ENCODE measurements around the gene GOLGB1.
"Not testable (repeated sequence)": the region's sequence is repeated elsewhere in the genome, so short reads cannot be mapped to it uniquely, and the experiment has no call there.

GOLGB1 gene

GRCh38 chr3:121698901-121699300 is 50.6 kb downstream of the GOLGB1 start:
- ATAC-seq (replicated peaks; ENCODE audit: extremely low read depth, poor library complexity, severe bottlenecking): no peak
- Mint-ChIP-seq H3K36me3 (ENCODE audit: insufficient read depth) (peaks cover 18% of the 10 kb centered on the region), H3K27me3 (no peaks in the 10 kb centered on the region), H3K4me1 (peaks cover 7% of the 10 kb centered on the region), H3K9me3 (no peaks in the 10 kb centered on the region), H3K4me3 (no peak overlapping the region), H3K27ac (ENCODE audit: low read depth) (no peak overlapping the region)
- no peak for DNase-seq (ENCODE audit: low spot score in 2 of 2)

- ATAC-seq (replicated peaks; ENCODE audit: extremely low read depth, poor library complexity, severe bottlenecking) (no peak), DNase-seq (ENCODE audit: low spot score in 2 of 2) (no peak)
- Mint-ChIP-seq H3K27ac (ENCODE audit: low read depth) (no peak overlapping the region), H3K36me3 (ENCODE audit: insufficient read depth) (peaks cover 17% of the 10 kb centered on the region), H3K4me3 (no peak overlapping the region), H3K9me3 (no peaks in the 10 kb centered on the region), H3K27me3 (no peaks in the 10 kb centered on the region), H3K4me1 (peaks cover 7% of the 10 kb centered on the region)
Measured at GRCh38 chr3:121698476-121698875, 51.1 kb downstream of the GOLGB1 start.

GRCh38 chr3:121696186-121696585 is 53.4 kb downstream of the GOLGB1 start:
- peaks cover 14% of the 10 kb centered on the region for H3K4me1 Mint-ChIP-seq
- no peak for ATAC-seq (replicated peaks; ENCODE audit: extremely low read depth, poor library complexity, severe bottlenecking)
- H3K36me3 Mint-ChIP-seq (ENCODE audit: insufficient read depth): peaks cover 29% of the 10 kb centered on the region
- H3K27ac Mint-ChIP-seq (ENCODE audit: low read depth): no peak overlapping the region
- no peaks in the 10 kb centered on the region for H3K27me3 Mint-ChIP-seq
- no peaks in the 10 kb centered on the region for H3K9me3 Mint-ChIP-seq
- H3K4me3 Mint-ChIP-seq: no peak overlapping the region
- DNase-seq (ENCODE audit: low spot score in 2 of 2): no peak

- Mint-ChIP-seq H3K4me3 (no peak overlapping the region), H3K36me3 (ENCODE audit: insufficient read depth) (peaks cover 23% of the 10 kb centered on the region), H3K4me1 (peaks cover 13% of the 10 kb centered on the region), H3K9me3 (no peaks in the 10 kb centered on the region), H3K27me3 (no peaks in the 10 kb centered on the region), H3K27ac (ENCODE audit: low read depth) (no peak overlapping the region)
- ATAC-seq (replicated peaks; ENCODE audit: extremely low read depth, poor library complexity, severe bottlenecking) (no peak), DNase-seq (ENCODE audit: low spot score in 2 of 2) (no peak)
Measured at GRCh38 chr3:121692010-121692699, 57.4 kb downstream of the GOLGB1 start.

- Mint-ChIP-seq H3K4me1 (peaks cover 12% of the 10 kb centered on the region), H3K9me3 (no peaks in the 10 kb centered on the region), H3K27ac (ENCODE audit: low read depth) (peak overlapping the region; percentile 8), H3K36me3 (ENCODE audit: insufficient read depth) (peaks cover 24% of the 10 kb centered on the region), H3K27me3 (no peaks in the 10 kb centered on the region), H3K4me3 (no peak overlapping the region)
- DNase-seq (ENCODE audit: low spot score in 2 of 2): no peak
- no peak for ATAC-seq (replicated peaks; ENCODE audit: extremely low read depth, poor library complexity, severe bottlenecking)
Measured at GRCh38 chr3:121690777-121691405, 58.6 kb downstream of the GOLGB1 start.

- peaks cover 12% of the 10 kb centered on the region for H3K4me1 Mint-ChIP-seq
- DNase-seq (ENCODE audit: low spot score in 2 of 2); ATAC-seq (replicated peaks; ENCODE audit: extremely low read depth, poor library complexity, severe bottlenecking); H3K9me3 Mint-ChIP-seq; H3K27me3 Mint-ChIP-seq; H3K4me3 Mint-ChIP-seq; H3K27ac Mint-ChIP-seq (ENCODE audit: low read depth): not testable (repeated sequence)
- peaks cover 28% of the 10 kb centered on the region for H3K36me3 Mint-ChIP-seq (ENCODE audit: insufficient read depth)
Measured at GRCh38 chr3:121688747-121689146, 60.8 kb downstream of the GOLGB1 start.

GRCh38 chr3:121681792-121682191 is 67.7 kb downstream of the GOLGB1 start:
- H3K36me3 Mint-ChIP-seq (ENCODE audit: insufficient read depth): peaks cover 39% of the 10 kb centered on the region
- ATAC-seq (replicated peaks; ENCODE audit: extremely low read depth, poor library complexity, severe bottlenecking) (no peak), DNase-seq (ENCODE audit: low spot score in 2 of 2) (no peak)
- no peak overlapping the region for H3K4me3 Mint-ChIP-seq
- H3K9me3 Mint-ChIP-seq: peaks cover 8% of the 10 kb centered on the region
- no peak overlapping the region for H3K27ac Mint-ChIP-seq (ENCODE audit: low read depth)
- no peaks in the 10 kb centered on the region for H3K27me3 Mint-ChIP-seq
- no peaks in the 10 kb centered on the region for H3K4me1 Mint-ChIP-seq

- Mint-ChIP-seq H3K27ac (ENCODE audit: low read depth) (no peak overlapping the region), H3K9me3 (no peaks in the 10 kb centered on the region), H3K4me3 (no peak overlapping the region), H3K4me1 (no peaks in the 10 kb centered on the region), H3K27me3 (no peaks in the 10 kb centered on the region), H3K36me3 (ENCODE audit: insufficient read depth) (peaks cover 54% of the 10 kb centered on the region)
- ATAC-seq (replicated peaks; ENCODE audit: extremely low read depth, poor library complexity, severe bottlenecking) (no peak), DNase-seq (ENCODE audit: low spot score in 2 of 2) (no peak)
Measured at GRCh38 chr3:121677141-121677540, 72.4 kb downstream of the GOLGB1 start.

- peaks cover 49% of the 10 kb centered on the region for H3K36me3 Mint-ChIP-seq (ENCODE audit: insufficient read depth)
- ATAC-seq (replicated peaks; ENCODE audit: extremely low read depth, poor library complexity, severe bottlenecking) (no peak), DNase-seq (ENCODE audit: low spot score in 2 of 2) (no peak)
- H3K27me3 Mint-ChIP-seq: no peaks in the 10 kb centered on the region
- H3K4me3 Mint-ChIP-seq: no peak overlapping the region
- H3K4me1 Mint-ChIP-seq: no peaks in the 10 kb centered on the region
- H3K27ac Mint-ChIP-seq (ENCODE audit: low read depth): no peak overlapping the region
- no peaks in the 10 kb centered on the region for H3K9me3 Mint-ChIP-seq
Measured at GRCh38 chr3:121670676-121671075, 78.9 kb downstream of the GOLGB1 start.

GRCh38 chr3:121667333-121667732 is 82.2 kb downstream of the GOLGB1 start:
- no peak for ATAC-seq (replicated peaks; ENCODE audit: extremely low read depth, poor library complexity, severe bottlenecking)
- Mint-ChIP-seq H3K36me3 (ENCODE audit: insufficient read depth) (peaks cover 39% of the 10 kb centered on the region), H3K4me1 (no peaks in the 10 kb centered on the region), H3K9me3 (no peaks in the 10 kb centered on the region), H3K27ac (ENCODE audit: low read depth) (no peak overlapping the region), H3K27me3 (no peaks in the 10 kb centered on the region), H3K4me3 (no peak overlapping the region)
- DNase-seq (ENCODE audit: low spot score in 2 of 2): no peak

GRCh38 chr3:121665488-121665887 is 84.1 kb downstream of the GOLGB1 start:
- H3K36me3 Mint-ChIP-seq (ENCODE audit: insufficient read depth): peaks cover 41% of the 10 kb centered on the region
- H3K27ac Mint-ChIP-seq (ENCODE audit: low read depth): no peak overlapping the region
- DNase-seq (ENCODE audit: low spot score in 2 of 2): no peak

GRCh38 chr3:121663171-121663847 is 86.2 kb downstream of the GOLGB1 start:
- DNase-seq (ENCODE audit: low spot score in 2 of 2) (no peak), ATAC-seq (replicated peaks; ENCODE audit: extremely low read depth, poor library complexity, severe bottlenecking) (no peak)
- H3K4me3 Mint-ChIP-seq: no peak overlapping the region
- H3K4me1 Mint-ChIP-seq: peaks cover 32% of the 10 kb centered on the region
- no peak overlapping the region for H3K27ac Mint-ChIP-seq (ENCODE audit: low read depth)
- H3K9me3 Mint-ChIP-seq: peaks cover 5% of the 10 kb centered on the region
- peaks cover 45% of the 10 kb centered on the region for H3K36me3 Mint-ChIP-seq (ENCODE audit: insufficient read depth)
- no peaks in the 10 kb centered on the region for H3K27me3 Mint-ChIP-seq

More at GRCh38 chr3:121665488-121665887, 84.1 kb downstream of the GOLGB1 start:
- peaks cover 5% of the 10 kb centered on the region for H3K9me3 Mint-ChIP-seq
- ATAC-seq (replicated peaks; ENCODE audit: extremely low read depth, poor library complexity, severe bottlenecking): no peak
- H3K4me3 Mint-ChIP-seq: no peak overlapping the region
- H3K27me3 Mint-ChIP-seq: no peaks in the 10 kb centered on the region
- peaks cover 10% of the 10 kb centered on the region for H3K4me1 Mint-ChIP-seq

GRCh38 chr3:121662742-121663141 is 86.8 kb downstream of the GOLGB1 start:
- DNase-seq (ENCODE audit: low spot score in 2 of 2): no peak
- no peak for ATAC-seq (replicated peaks; ENCODE audit: extremely low read depth, poor library complexity, severe bottlenecking)
- peaks cover 46% of the 10 kb centered on the region for H3K36me3 Mint-ChIP-seq (ENCODE audit: insufficient read depth)
- peaks cover 5% of the 10 kb centered on the region for H3K9me3 Mint-ChIP-seq
- peaks cover 38% of the 10 kb centered on the region for H3K4me1 Mint-ChIP-seq
- no peak overlapping the region for H3K27ac Mint-ChIP-seq (ENCODE audit: low read depth)
- H3K27me3 Mint-ChIP-seq: no peaks in the 10 kb centered on the region
- H3K4me3 Mint-ChIP-seq: no peak overlapping the region

All from central memory CD8-positive, alpha-beta T cell (primary cell).